NCI-H146 (cell line): ENCODE results near the gene DEPDC5.

Source experiments
- DNase-seq: peaks from one replicate; lab custom pipeline; 2025; lab: John Stamatoyannopoulos, UW

The DEPDC5 gene

DNA sequence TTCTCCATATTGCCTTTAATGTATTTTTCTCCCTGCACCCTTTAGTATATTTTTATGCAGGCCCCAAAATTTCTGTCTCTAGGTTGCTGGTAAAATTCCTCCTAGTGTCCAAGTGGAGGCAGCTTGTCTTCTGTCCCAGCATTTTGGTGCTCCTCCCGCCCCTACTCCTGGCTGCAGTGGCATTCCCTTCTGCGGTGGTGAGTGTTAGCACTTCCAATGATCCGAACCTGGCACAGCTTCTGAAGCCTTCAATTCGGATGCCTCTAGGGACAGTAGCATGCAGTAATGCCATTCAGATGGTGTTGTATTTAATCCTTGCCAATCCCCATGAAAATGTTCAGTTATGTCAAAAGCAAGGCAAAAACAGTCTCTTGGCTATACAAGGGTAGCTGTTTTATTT lies 196.4 kb downstream of the DEPDC5 start:
- DNase-seq = no peak

DNA sequence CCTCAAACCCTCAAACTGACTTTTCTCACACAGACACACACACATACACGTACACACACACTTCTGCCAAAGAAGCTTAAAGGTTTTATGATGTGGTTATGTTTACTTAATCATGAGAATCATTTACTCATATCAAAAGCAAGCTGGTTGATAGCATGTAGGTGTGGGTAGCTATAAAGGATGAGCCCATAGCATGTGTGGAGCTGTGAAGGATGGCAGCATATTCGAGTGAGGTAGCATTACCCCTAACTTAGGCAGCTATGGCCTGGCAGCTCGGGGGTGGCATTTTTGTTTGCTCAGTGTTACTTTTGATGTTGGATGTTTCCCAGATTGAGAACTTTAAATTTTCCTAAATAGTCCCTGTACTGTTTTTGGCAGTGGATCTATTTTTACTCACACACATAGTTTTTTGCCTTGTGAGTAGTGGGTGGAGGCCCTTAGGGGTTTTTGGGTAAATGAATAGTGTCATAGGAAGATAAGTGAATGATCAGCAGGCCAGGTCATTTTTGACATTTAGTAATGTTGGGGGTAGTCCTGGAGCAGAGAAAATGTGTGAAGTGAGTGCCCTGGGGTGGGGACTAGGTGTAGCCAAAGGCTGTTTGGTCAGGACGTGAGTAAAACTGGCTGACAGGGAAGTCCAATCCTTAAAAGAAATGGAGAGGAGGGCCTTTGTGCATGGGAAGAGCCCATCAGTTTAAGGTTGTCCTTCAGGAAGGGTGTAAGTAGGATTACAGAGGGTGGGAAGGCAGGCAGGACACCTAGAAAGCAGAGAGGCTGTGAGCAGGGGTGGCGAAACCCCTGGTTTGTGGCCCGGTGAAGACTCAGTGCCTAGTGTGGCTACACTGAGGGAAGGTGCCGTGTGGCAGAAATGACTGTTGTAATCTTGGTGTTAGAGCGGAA lies 197.6 kb downstream of the DEPDC5 start:
- DNase-seq = no peak

DNA sequence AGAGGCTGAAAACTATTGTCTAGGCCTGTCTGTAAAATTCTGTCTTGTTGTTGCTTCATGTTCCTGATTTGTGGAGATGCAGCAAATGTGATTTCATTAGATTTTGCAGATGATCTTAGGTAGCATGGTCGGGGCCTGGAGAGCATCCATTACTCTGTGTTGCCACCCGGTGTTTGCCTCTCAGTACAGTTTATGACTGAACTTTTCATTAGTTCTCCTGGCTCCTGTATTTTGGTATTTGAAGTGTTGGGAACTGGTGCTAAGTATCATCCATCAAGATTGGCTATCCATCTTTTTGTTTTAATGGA lies 198.2 kb downstream of the DEPDC5 start:
- no peak for DNase-seq

DNA sequence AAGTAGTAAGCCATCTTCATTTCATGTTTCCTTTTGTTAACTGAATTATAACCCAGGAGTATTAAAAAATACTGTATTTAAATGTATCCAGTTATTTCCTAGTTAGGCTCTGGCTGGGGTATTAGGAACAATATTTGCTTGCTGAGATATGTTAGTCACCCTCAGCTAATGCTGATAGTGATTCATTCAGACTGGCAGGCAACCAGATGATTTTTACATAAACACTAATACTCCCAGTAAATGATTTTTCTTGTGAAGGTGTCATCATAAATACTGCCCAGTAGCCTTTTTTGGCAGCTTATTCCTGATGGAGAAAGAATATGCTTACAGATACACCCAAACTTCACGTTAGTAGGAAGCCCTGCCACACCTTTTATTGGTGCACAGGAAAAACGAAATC lies 198.7 kb downstream of the DEPDC5 start:
- DNase-seq = no peak

DNA sequence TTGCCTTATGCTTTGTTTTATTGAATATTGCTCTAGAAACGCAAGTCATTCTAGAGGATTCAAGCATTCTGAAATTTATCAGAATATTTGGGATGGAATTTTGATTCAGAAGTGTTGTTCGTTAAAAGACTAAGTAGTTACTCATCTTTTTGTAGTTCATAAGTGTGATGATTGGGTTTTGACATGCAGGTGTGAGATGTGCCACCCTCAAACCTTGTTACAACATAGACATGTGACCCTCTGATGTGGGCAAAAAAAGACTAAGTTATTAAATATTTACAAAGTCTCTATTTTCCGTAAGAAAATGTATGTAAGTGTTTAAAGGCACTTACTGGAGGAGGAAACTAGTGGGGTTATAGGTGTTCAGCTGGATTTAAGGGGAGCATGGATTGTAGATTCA lies 199.4 kb downstream of the DEPDC5 start:
- DNase-seq = no peak

DNA sequence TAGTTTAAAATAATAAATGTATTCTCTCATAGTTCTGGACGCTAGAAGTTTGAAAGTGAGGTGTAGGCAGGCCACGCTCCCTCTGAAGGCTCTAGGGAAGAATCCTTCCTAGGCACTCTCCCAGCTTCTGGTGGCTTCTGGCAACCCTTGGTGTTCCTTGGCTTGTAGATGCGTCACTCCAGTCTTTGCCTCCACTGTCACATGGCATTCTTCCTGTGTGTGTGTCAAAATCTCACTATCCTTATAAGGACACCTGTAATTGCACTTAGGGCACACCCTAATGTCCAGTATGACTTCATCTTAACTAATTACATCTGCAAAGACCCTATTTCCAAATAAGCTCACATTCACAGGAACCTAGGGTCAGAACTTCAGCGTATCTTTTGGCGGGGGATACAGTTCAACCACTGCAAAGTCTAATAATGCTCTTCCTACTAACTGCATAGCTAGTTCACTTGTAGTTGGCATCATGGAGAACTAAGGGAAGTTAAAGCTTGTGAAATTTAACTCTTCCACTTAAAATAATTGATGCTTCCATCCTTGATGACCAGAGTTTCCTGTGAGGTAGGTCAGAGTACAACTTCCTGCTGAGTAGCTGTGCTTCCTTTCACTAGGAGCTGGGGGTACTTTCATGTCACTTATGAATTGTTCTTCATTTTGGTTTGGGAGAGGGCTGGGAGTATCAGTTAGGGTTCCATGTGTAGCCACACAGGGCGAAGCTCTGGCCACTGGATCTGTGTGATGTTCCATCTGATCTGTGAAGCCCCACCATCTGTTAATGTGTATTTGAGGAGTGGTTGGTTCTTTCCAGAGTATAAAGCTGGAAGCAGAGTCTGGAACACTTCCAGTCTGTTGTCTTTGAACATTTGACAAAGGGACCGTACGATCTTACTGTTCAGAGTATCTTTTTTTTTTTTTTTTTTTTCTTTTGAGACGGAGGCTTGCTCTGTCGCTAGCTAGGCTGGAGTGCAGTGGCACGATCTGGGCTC lies 201.0 kb downstream of the DEPDC5 start:
- no peak for DNase-seq

DNA sequence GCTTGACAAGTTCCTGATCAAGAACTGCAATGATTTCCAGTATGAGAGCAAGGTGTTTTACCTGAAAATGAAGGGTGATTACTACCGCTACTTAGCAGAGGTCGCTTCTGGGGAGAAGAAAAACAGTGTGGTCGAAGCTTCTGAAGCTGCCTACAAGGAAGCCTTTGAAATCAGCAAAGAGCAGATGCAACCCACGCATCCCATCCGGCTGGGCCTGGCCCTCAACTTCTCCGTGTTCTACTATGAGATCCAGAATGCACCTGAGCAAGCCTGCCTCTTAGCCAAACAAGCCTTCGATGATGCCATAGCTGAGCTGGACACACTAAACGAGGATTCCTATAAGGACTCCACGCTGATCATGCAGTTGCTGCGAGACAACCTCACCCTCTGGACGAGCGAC lies 202.5 kb downstream of the DEPDC5 start:
- DNase-seq = no peak
